Lung (tissue), 13 donors: ENCODE results near the gene RAB38. TPM values are rescaled to one million over a fixed set of nuclear protein-coding genes. Genes with fewer than 3 reads are reported as not detected.

ENCODE experiments used
- ATAC-seq: fragments of 200-7000 bp; cut with Tn5 transposase; one replicate; pipeline ENCODE4 v1.9.1; 2020; ENCODE audit warnings: moderate number of reproducible peaks; ENCODE audit not compliant: insufficient read depth, low FRiP score
- DNase-seq, 3 donors: peaks; one replicate each; pipeline ENCODE4 v3.0.0-alpha.2; 2013 to 2017
- H3K27ac ChIP-seq, 2 donors: one replicate each; pipeline ENCODE4 v1.5.1; 2013; ENCODE audit warnings: mild to moderate bottlenecking in 2 of 2, moderate library complexity in 2 of 2, control low read depth in 1 of 2, inconsistent platforms in 1 of 2, low read depth in 1 of 2, low read length in 1 of 2
- H3K27me3 ChIP-seq, 3 donors: one replicate each; pipeline ENCODE4 v1.5.1; 2013; ENCODE audit warnings: low read length in 2 of 3; ENCODE audit not compliant: control insufficient read depth in 3 of 3, insufficient read depth in 3 of 3
- H3K36me3 ChIP-seq, 4 donors: one replicate each; pipeline ENCODE4 v1.5.1; 2013; ENCODE audit warnings: low read length in 4 of 4, mild to moderate bottlenecking in 1 of 4, moderate library complexity in 1 of 4; ENCODE audit not compliant: control insufficient read depth in 4 of 4, insufficient read depth in 4 of 4
- H3K4me1 ChIP-seq, 5 donors: one replicate each; pipeline ENCODE4 v1.5.1; 2013; ENCODE audit warnings: low read length in 5 of 5, mild to moderate bottlenecking in 2 of 5, moderate library complexity in 1 of 5; ENCODE audit not compliant: control insufficient read depth in 5 of 5, insufficient read depth in 5 of 5
- H3K4me3 ChIP-seq: one replicate; pipeline ENCODE4 v1.5.1; 2013; ENCODE audit warnings: mild to moderate bottlenecking, control low read depth, moderate library complexity
- H3K9ac ChIP-seq, 2 donors: one replicate each; pipeline ENCODE4 v1.5.1; 2013; ENCODE audit warnings: low read length in 2 of 2, control low read depth in 1 of 2; ENCODE audit not compliant: insufficient read depth in 1 of 2
- H3K9me3 ChIP-seq, 4 donors: one replicate each; pipeline ENCODE4 v1.5.1; 2013; ENCODE audit warnings: low read length in 3 of 4, mild to moderate bottlenecking in 1 of 4, moderate library complexity in 1 of 4; ENCODE audit not compliant: control insufficient read depth in 4 of 4, insufficient read depth in 3 of 4
- WGBS, 2 donors: extraction: QIAGEN DNeasy Blood & Tissue Kit; methylation state at CpG; one replicate each; pipeline ENCODE4 v1.1.7; 2013; 5-methylcytosine and 5-hydroxymethylcytosine counted together
- polyA plus RNA-seq, 2 donors: library from polyadenylated mRNA; stranded (reverse); fragments of 200-250 nt; gene quantifications; one replicate each; pipeline ENCODE4 v1.2.1, GENCODE V29; 2013
- small RNA-seq: library from RNA; depleted of rRNA; stranded (forward); fragments of <200 nt; gene quantifications from one replicate; pipeline ENCODE3, GENCODE V24; 2014; ENCODE audit warnings: low replicate concordance
- total RNA-seq, 2 donors: library from RNA; depleted of rRNA in 1 of 2; stranded (reverse); fragments of >200 nt in 1 of 2; gene quantifications; one replicate each; pipeline ENCODE4 v1.2.1, GENCODE V29; 2014 to 2021
- TF ChIP-seq, protein P1 (sequence below): IDR thresholded peaks from 2 replicates; pipeline ENCODE4 v1.5.1; 2012; ENCODE audit warnings: mild to moderate bottlenecking; ENCODE audit errors: control extremely low read depth, extremely low read depth
- donor health status: control.
- donor health status: control.
- donor health status: Bipolar disorder and iron deficiency.
- donor health status: healthy.
- donor health status: DM: yes; HTN: yes; CAD: no.

RAB38 gene
- total and polyA plus RNA-seq, 4 donors: 4.7 to 11.7 (median 7.5) TPM

DNA sequence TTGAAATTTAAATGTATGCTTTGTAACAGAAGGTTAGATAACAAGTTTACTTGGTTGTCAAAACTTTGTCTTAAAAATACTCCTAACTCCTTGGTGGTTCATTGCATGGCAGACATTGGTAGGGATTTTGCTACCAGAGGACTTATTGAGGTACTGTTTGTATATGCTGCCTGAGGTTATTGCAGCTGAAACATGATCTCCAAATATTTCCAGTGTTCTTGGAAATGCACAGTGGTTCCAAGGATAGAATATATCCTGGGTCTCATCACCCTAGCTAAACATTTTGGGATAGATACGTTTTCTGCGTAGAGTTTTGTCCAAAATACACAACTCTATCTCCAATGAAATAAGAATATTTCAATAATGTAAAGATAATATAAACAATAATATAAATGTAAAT, 109.2 kb downstream of the RAB38 start:
- WGBS, 2 donors: 76 to 78% methylated on average over 2 of the region's 2 CpGs
- peak in 1 of 3 donors; percentile 16 for DNase-seq
- Histone ChIP-seq H3K4me3 (no peak overlapping the region), H3K36me3 (no peaks in the 10 kb centered on the region), H3K27ac (no peak overlapping the region), H3K9ac (no peak overlapping the region), H3K4me1 (no peaks in the 10 kb centered on the region), H3K27me3 (no peaks in the 10 kb centered on the region), H3K9me3 (no peaks in the 10 kb centered on the region)
- ATAC-seq: no peak
- TF ChIP-seq, protein P1, sequence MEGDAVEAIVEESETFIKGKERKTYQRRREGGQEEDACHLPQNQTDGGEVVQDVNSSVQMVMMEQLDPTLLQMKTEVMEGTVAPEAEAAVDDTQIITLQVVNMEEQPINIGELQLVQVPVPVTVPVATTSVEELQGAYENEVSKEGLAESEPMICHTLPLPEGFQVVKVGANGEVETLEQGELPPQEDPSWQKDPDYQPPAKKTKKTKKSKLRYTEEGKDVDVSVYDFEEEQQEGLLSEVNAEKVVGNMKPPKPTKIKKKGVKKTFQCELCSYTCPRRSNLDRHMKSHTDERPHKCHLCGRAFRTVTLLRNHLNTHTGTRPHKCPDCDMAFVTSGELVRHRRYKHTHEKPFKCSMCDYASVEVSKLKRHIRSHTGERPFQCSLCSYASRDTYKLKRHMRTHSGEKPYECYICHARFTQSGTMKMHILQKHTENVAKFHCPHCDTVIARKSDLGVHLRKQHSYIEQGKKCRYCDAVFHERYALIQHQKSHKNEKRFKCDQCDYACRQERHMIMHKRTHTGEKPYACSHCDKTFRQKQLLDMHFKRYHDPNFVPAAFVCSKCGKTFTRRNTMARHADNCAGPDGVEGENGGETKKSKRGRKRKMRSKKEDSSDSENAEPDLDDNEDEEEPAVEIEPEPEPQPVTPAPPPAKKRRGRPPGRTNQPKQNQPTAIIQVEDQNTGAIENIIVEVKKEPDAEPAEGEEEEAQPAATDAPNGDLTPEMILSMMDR: no peak

DNA sequence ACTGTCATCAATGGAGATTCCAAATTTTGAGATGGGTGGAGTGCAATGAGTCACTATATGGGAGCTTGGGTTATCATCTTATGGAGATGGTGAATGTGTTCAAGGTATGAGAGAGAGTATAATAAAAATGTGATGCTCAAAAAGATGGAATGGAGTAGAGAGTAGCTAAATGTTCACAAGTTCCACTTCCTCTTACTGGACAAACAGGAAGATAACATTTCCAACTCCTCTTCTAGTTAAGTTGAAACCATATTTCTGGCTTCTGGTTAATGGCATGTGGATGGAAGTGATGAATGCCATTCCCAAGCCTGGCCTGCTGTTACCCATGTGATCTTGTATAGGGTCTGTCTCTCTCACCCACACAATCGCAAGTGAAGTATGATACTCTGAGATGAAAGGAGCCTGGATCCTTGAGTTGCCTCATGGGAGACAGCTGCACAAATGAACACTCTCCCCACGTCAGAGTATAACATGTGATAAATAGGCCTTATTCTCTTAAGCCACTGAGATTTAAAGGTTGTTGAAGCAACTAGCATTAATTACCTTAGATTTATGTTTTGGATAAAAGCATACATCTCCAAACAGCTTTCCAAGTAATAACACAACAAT, 111.0 kb downstream of the RAB38 start:
- Histone ChIP-seq H3K9ac (no peak overlapping the region), H3K4me3 (no peak overlapping the region), H3K4me1 (no peaks in the 10 kb centered on the region), H3K9me3 (no peaks in the 10 kb centered on the region), H3K27ac (no peak overlapping the region), H3K36me3 (no peaks in the 10 kb centered on the region), H3K27me3 (no peaks in the 10 kb centered on the region)
- ATAC-seq (no peak), DNase-seq (no peak)
- TF ChIP-seq, protein P1: no peak
- 83 to 84% methylated on average over 2 of the region's 2 CpGs for WGBS, 2 donors

Small RNA genes lying within 50 kb of the gene (small RNA-seq; reads per million reads assigned to genes)
- gene MIR3166: not detected
- gene RF00019: not detected

Other genes with a start within 250 kb of the RAB38 start
- gene CTSC, start 162.3 kb upstream of the RAB38 start, total RNA-seq: 100 to 1,000 TPM in 1 of 2 donors, 10 to 100 TPM in 1; 87.1 to 304 TPM
- gene CTSC, start 162.3 kb upstream of the RAB38 start, polyA plus RNA-seq: 100 to 1,000 TPM; 137 to 363 TPM